ENCODE measurements around the gene LHCGR. TPM values are rescaled to one million over a fixed set of nuclear protein-coding genes. Genes with fewer than 3 reads are reported as not detected.
"Not testable (repeated sequence)": the region's sequence is repeated elsewhere in the genome, so short reads cannot be mapped to it uniquely, and the experiment has no call there.

The LHCGR gene
- total RNA-seq, 4 donors from 2014 or later: not detected

GRCh38 chr2:48749291-48750127, 6.0 kb downstream of the LHCGR start:
- Histone ChIP-seq H3K9me3 (no peaks in the 10 kb centered on the region), H3K27ac (no peak overlapping the region), H3K4me3 (no peak overlapping the region), H3K4me1 (no peaks in the 10 kb centered on the region), H3K27me3 (peaks cover 2% of the 10 kb centered on the region), H3K36me3 (no peaks in the 10 kb centered on the region)
- no peak for DNase-seq (ENCODE audit: low spot score in 2 of 2)
- TF ChIP-seq CTCF (IDR thresholded peaks at IDR 0.05) (no peak), POLR2AphosphoS5 (IDR thresholded peaks at IDR 0.05) (no peak), EP300 (IDR thresholded peaks at IDR 0.05) (no peak), POLR2A (IDR thresholded peaks at IDR 0.05) (no peak)
- WGBS: 44% methylated on average over 2 of the region's 2 CpGs

- WGBS: 92% methylated on average over 6 of the region's 6 CpGs
- H3K9me3 ChIP-seq: no peaks in the 10 kb centered on the region
- no peak overlapping the region for H3K4me3 ChIP-seq
- no peak for DNase-seq (ENCODE audit: low spot score in 2 of 2)
- TF ChIP-seq EP300 (IDR thresholded peaks at IDR 0.05) (no peak), CTCF (IDR thresholded peaks at IDR 0.05) (no peak), POLR2A (IDR thresholded peaks at IDR 0.05) (no peak), POLR2AphosphoS5 (IDR thresholded peaks at IDR 0.05) (no peak)
- no peaks in the 10 kb centered on the region for H3K36me3 ChIP-seq
- H3K27me3 ChIP-seq: no peaks in the 10 kb centered on the region
- no peak overlapping the region for H3K27ac ChIP-seq
- H3K4me1 ChIP-seq: no peaks in the 10 kb centered on the region
Observed at GRCh38 chr2:48747319-48747718, 8.2 kb downstream of the LHCGR start.

- not testable (repeated sequence) for H3K27ac ChIP-seq; H3K4me1 ChIP-seq; H3K36me3 ChIP-seq; H3K27me3 ChIP-seq; H3K9me3 ChIP-seq; DNase-seq (ENCODE audit: low spot score in 2 of 2); H3K4me3 ChIP-seq
- WGBS: 97% methylated on average over 4 of the region's 4 CpGs
Observed at GRCh38 chr2:48739236-48739635, 16.3 kb downstream of the LHCGR start.

- H3K27ac ChIP-seq: no peak overlapping the region
- no peaks in the 10 kb centered on the region for H3K36me3 ChIP-seq
- H3K4me3 ChIP-seq: no peak overlapping the region
- H3K9me3 ChIP-seq: no peaks in the 10 kb centered on the region
- no peak for DNase-seq (ENCODE audit: low spot score in 2 of 2)
- no peak for TF ChIP-seq POLR2A (IDR thresholded peaks at IDR 0.05)
- no peak for TF ChIP-seq POLR2AphosphoS5 (IDR thresholded peaks at IDR 0.05)
- TF ChIP-seq CTCF (IDR thresholded peaks at IDR 0.05): no peak
- TF ChIP-seq EP300 (IDR thresholded peaks at IDR 0.05): no peak
- H3K27me3 ChIP-seq: no peaks in the 10 kb centered on the region
- no peaks in the 10 kb centered on the region for H3K4me1 ChIP-seq
- WGBS: 63% methylated on average over 2 of the region's 2 CpGs
Observed at GRCh38 chr2:48738806-48739205, 16.7 kb downstream of the LHCGR start.

- TF ChIP-seq POLR2A (IDR thresholded peaks at IDR 0.05) (no peak), POLR2AphosphoS5 (IDR thresholded peaks at IDR 0.05) (no peak), CTCF (IDR thresholded peaks at IDR 0.05) (no peak), EP300 (IDR thresholded peaks at IDR 0.05) (no peak)
- DNase-seq (ENCODE audit: low spot score in 2 of 2): no peak
- Histone ChIP-seq H3K4me3 (no peak overlapping the region), H3K27me3 (no peaks in the 10 kb centered on the region), H3K27ac (no peak overlapping the region), H3K36me3 (no peaks in the 10 kb centered on the region), H3K9me3 (no peaks in the 10 kb centered on the region), H3K4me1 (peaks cover 2% of the 10 kb centered on the region)
- 82% methylated on average over 2 of the region's 2 CpGs for WGBS
Observed at GRCh38 chr2:48736251-48736650, 19.3 kb downstream of the LHCGR start.
